K562 (cell line): Measurements from ENCODE around the gene FOXA3. TPM values are rescaled to one million over a fixed set of nuclear protein-coding genes. Genes with fewer than 3 reads are reported as not detected.

Source experiments
- AFF4 ChIP-seq: sonication (generic); formaldehyde crosslinking; IDR thresholded peaks from 2 replicates; pipeline ENCODE4 v1.8.0; 2023; ENCODE audit warnings: mild to moderate bottlenecking, missing genetic modification reagents
- ARID2 ChIP-seq: fragments of 450-650 bp; IDR thresholded peaks from 2 replicates; pipeline ENCODE4 v1.6.1; 2017; ENCODE audit warnings: antibody characterized with exemption, mild to moderate bottlenecking
- E2F6 ChIP-seq, 2 experiments: IDR thresholded peaks; 2 replicates each; pipeline ENCODE4 v1.6.1; 2011; ENCODE audit warnings: borderline replicate concordance in 1 of 2, control low read depth in 1 of 2, low read depth in 1 of 2, low read length in 1 of 2, mild to moderate bottlenecking in 1 of 2, mixed read lengths in 1 of 2, moderate library complexity in 1 of 2; ENCODE audit not compliant: insufficient read depth in 1 of 2, insufficient read length in 1 of 2, poor library complexity in 1 of 2, severe bottlenecking in 1 of 2; ENCODE audit errors: extremely low read depth in 1 of 2
- E2F8 ChIP-seq: fragments of 450-650 bp; IDR thresholded peaks from 2 replicates; pipeline ENCODE4 v1.7.1; 2018; ENCODE audit warnings: mild to moderate bottlenecking, low read depth; ENCODE audit not compliant: partially characterized antibody
- KLF6 ChIP-seq: fragments of 250-450 bp; sonication (Bioruptor Pico); IDR thresholded peaks from 2 replicates; pipeline ENCODE4 v1.4.0; 2020; ENCODE audit warnings: mild to moderate bottlenecking, moderate library complexity, borderline replicate concordance
- NFATC3 ChIP-seq: fragments of 450-650 bp; IDR thresholded peaks from 2 replicates; pipeline ENCODE4 v1.6.1; 2017; ENCODE audit warnings: mild to moderate bottlenecking
- POLR2G ChIP-seq: fragments of 200-400 bp; formaldehyde crosslinking; IDR thresholded peaks from 2 replicates; pipeline ENCODE4 v1.6.1; 2017; ENCODE audit warnings: low read depth, mild to moderate bottlenecking, antibody characterized with exemption, low read length, moderate library complexity
- SMAD1 ChIP-seq: fragments of 150-350 bp; IDR thresholded peaks from 2 replicates; pipeline ENCODE4 v1.6.1; 2014; ENCODE audit warnings: low read length, low read depth; ENCODE audit not compliant: partially characterized antibody
- SMARCA5 ChIP-seq: fragments of 450-650 bp; IDR thresholded peaks from 2 replicates; pipeline ENCODE4 v1.6.1; 2016
- VEZF1 ChIP-seq: fragments of 200-800 bp; sonication (Bioruptor generic); IDR thresholded peaks from 2 replicates; pipeline ENCODE4 v1.6.1; 2017; ENCODE audit warnings: missing genetic modification characterization, missing compliant biosample characterization
- XRCC3 ChIP-seq: fragments of 450-650 bp; IDR thresholded peaks from 2 replicates; pipeline ENCODE4 v1.6.1; 2017; ENCODE audit warnings: mild to moderate bottlenecking, moderate library complexity
- ZC3H8 ChIP-seq: fragments of 450-650 bp; IDR thresholded peaks from 2 replicates; pipeline ENCODE4 v1.6.1; 2017
- ZNF277 ChIP-seq: fragments of 250-450 bp; sonication (Bioruptor Pico); IDR thresholded peaks from 2 replicates; pipeline ENCODE4 v1.8.0; 2022; ENCODE audit warnings: inconsistent platforms, mild to moderate bottlenecking, moderate library complexity, borderline replicate concordance
- polyA plus RNA-seq, 8 experiments: library from polyadenylated mRNA; depleted of rRNA in 4 of 8; stranded (reverse) in 5 of 8; unstranded in 3 of 8; fragments of >200 nt; fragmentation: Nextera tagmentation in 2 of 8; fragmentation: Illumina TruSeq in 1 of 8; extraction: Ambion mirVana in 2 of 8; extraction: Trizol in 1 of 8; gene quantifications; 2 replicates each; pipeline versions ENCODE4 v1.2.1 to v1.2.3, GENCODE V29; 2011 to 2014; ENCODE audit warnings: inconsistent platforms in 1 of 8, missing spikeins in 1 of 8
- total RNA-seq, 7 experiments: library from RNA; depleted of rRNA in 6 of 7; stranded (reverse); fragments of >200 nt in 6 of 7; fragmentation: Illumina TruSeq in 2 of 7; extraction: Trizol in 2 of 7; gene quantifications; 2 replicates each; pipeline versions ENCODE4 v1.2.1 to v1.2.3, GENCODE V29; 2011 to 2021; ENCODE audit warnings: low replicate concordance in 1 of 7
- TF ChIP-seq, protein P1 (sequence below): fragments of 250-450 bp; sonication (Bioruptor Pico); IDR thresholded peaks from 2 replicates; pipeline ENCODE4 v1.5.0; 2020; ENCODE audit warnings: mild to moderate bottlenecking

The FOXA3 gene
- total and polyA plus RNA-seq, 9 of the 15 experiments (the other 6 are each of a cell fraction or from before 2014, with no cell fraction given), result 1.3 to 15.5 (median 4.7) TPM

GRCh38 chr19:45863840-45864628, at the start of gene FOXA3 (continued):
- peak in 1 of 2 experiments; percentile 75 for TF ChIP-seq E2F6 (IDR thresholded peaks at IDR 0.05; ENCODE audit: borderline replicate concordance in 1 of 2, extremely low read depth in 1 of 2, insufficient read depth in 1 of 2, insufficient read length in 1 of 2, low read depth in 1 of 2, low read length in 1 of 2, poor library complexity in 1 of 2, severe bottlenecking in 1 of 2)
- TF ChIP-seq SMARCA5, result peak; percentile 100
- TF ChIP-seq VEZF1, result peak; percentile 99
- peak; percentile 89 for TF ChIP-seq POLR2G
- TF ChIP-seq SMAD1, result peak; percentile 42
- TF ChIP-seq AFF4 (CRISPR knock-in tag), result no peak
- TF ChIP-seq ZNF277, result no peak
- no peak for TF ChIP-seq KLF6 (CRISPR knock-in tag)
- TF ChIP-seq ARID2, result 0 out of 2 replicates have a peak, but pooled peaks have one; percentile 16
- TF ChIP-seq ZC3H8, result no peak
- TF ChIP-seq NFATC3, result no peak
- peak; percentile 14 for TF ChIP-seq E2F8
- no peak for TF ChIP-seq XRCC3
- TF ChIP-seq, protein P1, sequence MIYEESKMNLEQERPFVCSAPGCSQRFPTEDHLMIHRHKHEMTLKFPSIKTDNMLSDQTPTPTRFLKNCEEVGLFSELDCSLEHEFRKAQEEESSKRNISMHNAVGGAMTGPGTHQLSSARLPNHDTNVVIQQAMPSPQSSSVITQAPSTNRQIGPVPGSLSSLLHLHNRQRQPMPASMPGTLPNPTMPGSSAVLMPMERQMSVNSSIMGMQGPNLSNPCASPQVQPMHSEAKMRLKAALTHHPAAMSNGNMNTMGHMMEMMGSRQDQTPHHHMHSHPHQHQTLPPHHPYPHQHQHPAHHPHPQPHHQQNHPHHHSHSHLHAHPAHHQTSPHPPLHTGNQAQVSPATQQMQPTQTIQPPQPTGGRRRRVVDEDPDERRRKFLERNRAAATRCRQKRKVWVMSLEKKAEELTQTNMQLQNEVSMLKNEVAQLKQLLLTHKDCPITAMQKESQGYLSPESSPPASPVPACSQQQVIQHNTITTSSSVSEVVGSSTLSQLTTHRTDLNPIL, result no peak
